Testis (tissue), 3 donors: ENCODE results near the gene PLEKHF1. TPM values are rescaled to one million over a fixed set of nuclear protein-coding genes. Genes with fewer than 3 reads are reported as not detected.

ENCODE experiments used
- DNase-seq: peaks from one replicate; pipeline ENCODE4 v3.0.0-alpha.2; 2019
- H3K27ac ChIP-seq, 2 donors: fragments of 200-600 bp; sonication (generic); one replicate each; pipeline ENCODE4 v1.5.1; 2019
- H3K27me3 ChIP-seq: fragments of 200-600 bp; sonication (generic); one replicate; pipeline ENCODE4 v1.5.1; 2019
- H3K36me3 ChIP-seq: fragments of 200-600 bp; sonication (generic); one replicate; pipeline ENCODE4 v1.5.1; 2017; ENCODE audit warnings: low read depth; ENCODE audit errors: missing control alignments
- H3K4me1 ChIP-seq: fragments of 200-600 bp; sonication (generic); one replicate; pipeline ENCODE4 v1.5.1; 2019
- H3K4me3 ChIP-seq, 2 donors: fragments of 200-600 bp; sonication (generic); one replicate each; pipeline ENCODE4 v1.5.1; 2017 to 2019
- H3K9me3 ChIP-seq: fragments of 200-600 bp; sonication (generic); one replicate; pipeline ENCODE4 v1.5.1; 2017
- POLR2A ChIP-seq: fragments of 450-650 bp; IDR thresholded peaks from one replicate; pipeline ENCODE4 v1.6.1; 2017; ENCODE audit warnings: antibody characterized with exemption, mild to moderate bottlenecking, moderate library complexity
- WGBS, 2 donors: methylation state at CpG; one replicate each; pipeline ENCODE4 v1.1.5; 2018; 5-methylcytosine and 5-hydroxymethylcytosine counted together
- intact Hi-C: fragments of 100-400 bp; cut with DNase I; formaldehyde crosslinking; loops from one replicate; pipeline ENCODE4 v1.15.1; 2023; ENCODE audit warnings: low total_unique reads
- polyA plus RNA-seq: library from polyadenylated mRNA; stranded (reverse); fragments of 350-450 nt; fragmentation: Illumina TruSeq; extraction: RNeasy Lipid Tissue Mini Kit (QIAGEN cat#74804); gene quantifications from one replicate; pipeline ENCODE4 v1.2.3, GENCODE V29; 2014; ENCODE audit warnings: low read depth, low replicate concordance; ENCODE audit not compliant: insufficient read depth
- total RNA-seq, 2 donors: library from RNA; depleted of rRNA; stranded (reverse); fragments of >200 nt; gene quantifications; one replicate each; pipeline ENCODE4 v1.2.3, GENCODE V29; 2016
- TF ChIP-seq, protein P1 (sequence below), 3 experiments: fragments of 450-650 bp in 2 of 3; fragments of 200-600 bp in 1 of 3; sonication (generic) in 1 of 3; IDR thresholded peaks; one replicate each; pipeline ENCODE4 v1.5.1; 2016 to 2019; ENCODE audit warnings: antibody characterized with exemption in 3 of 3, mild to moderate bottlenecking in 2 of 3, moderate library complexity in 1 of 3

PLEKHF1 gene
- total and polyA plus RNA-seq, 3 donors from 2014 or later = 6.3 to 26.2 (median 13.5) TPM

DNA sequence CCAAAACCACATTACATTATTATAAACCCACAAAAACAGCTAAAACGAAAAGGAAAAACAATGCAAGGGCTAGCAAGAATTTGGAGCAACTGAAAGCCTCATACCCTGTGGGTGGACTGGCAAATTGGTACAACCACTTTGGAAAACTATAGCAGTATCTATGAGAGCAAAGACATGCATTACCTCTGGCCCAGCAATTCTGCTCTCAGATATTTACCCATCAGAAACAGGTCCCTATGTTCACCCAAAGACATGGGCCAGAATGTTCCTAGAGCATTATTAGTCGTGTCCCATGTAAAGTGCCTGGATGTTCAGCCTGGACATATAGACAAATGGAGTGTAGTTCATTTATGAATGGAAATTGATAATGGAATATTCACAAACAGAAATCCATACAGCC, 31.3 kb upstream of the PLEKHF1 start:
- intact Hi-C loops = no loop called here
- Histone ChIP-seq H3K36me3 (no peaks in the 10 kb centered on the region), H3K9me3 (no peaks in the 10 kb centered on the region), H3K27ac (no peak overlapping the region), H3K4me1 (no peaks in the 10 kb centered on the region), H3K27me3 (no peaks in the 10 kb centered on the region), H3K4me3 (no peak overlapping the region)
- 80 to 95% methylated on average over 2 of the region's 2 CpGs for WGBS, 2 donors
- no peak for TF ChIP-seq POLR2A
- TF ChIP-seq, protein P1, sequence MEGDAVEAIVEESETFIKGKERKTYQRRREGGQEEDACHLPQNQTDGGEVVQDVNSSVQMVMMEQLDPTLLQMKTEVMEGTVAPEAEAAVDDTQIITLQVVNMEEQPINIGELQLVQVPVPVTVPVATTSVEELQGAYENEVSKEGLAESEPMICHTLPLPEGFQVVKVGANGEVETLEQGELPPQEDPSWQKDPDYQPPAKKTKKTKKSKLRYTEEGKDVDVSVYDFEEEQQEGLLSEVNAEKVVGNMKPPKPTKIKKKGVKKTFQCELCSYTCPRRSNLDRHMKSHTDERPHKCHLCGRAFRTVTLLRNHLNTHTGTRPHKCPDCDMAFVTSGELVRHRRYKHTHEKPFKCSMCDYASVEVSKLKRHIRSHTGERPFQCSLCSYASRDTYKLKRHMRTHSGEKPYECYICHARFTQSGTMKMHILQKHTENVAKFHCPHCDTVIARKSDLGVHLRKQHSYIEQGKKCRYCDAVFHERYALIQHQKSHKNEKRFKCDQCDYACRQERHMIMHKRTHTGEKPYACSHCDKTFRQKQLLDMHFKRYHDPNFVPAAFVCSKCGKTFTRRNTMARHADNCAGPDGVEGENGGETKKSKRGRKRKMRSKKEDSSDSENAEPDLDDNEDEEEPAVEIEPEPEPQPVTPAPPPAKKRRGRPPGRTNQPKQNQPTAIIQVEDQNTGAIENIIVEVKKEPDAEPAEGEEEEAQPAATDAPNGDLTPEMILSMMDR (IDR thresholded peaks at IDR 0.05) = no peak
- no peak for DNase-seq

GRCh38 chr19:29634423-29635130, 30.7 kb upstream of the PLEKHF1 start:
- no peaks in the 10 kb centered on the region for H3K9me3 ChIP-seq
- no peak for DNase-seq
- no peak overlapping the region for H3K4me3 ChIP-seq
- H3K27ac ChIP-seq = no peak overlapping the region
- H3K4me1 ChIP-seq = no peaks in the 10 kb centered on the region
- intact Hi-C loops = no loop called here
- WGBS, 2 donors = 87 to 92% methylated on average over 6 of the region's 6 CpGs
- no peaks in the 10 kb centered on the region for H3K27me3 ChIP-seq
- no peak for TF ChIP-seq POLR2A
- TF ChIP-seq, protein P1 (IDR thresholded peaks at IDR 0.05) = no peak
- H3K36me3 ChIP-seq = no peaks in the 10 kb centered on the region

DNA sequence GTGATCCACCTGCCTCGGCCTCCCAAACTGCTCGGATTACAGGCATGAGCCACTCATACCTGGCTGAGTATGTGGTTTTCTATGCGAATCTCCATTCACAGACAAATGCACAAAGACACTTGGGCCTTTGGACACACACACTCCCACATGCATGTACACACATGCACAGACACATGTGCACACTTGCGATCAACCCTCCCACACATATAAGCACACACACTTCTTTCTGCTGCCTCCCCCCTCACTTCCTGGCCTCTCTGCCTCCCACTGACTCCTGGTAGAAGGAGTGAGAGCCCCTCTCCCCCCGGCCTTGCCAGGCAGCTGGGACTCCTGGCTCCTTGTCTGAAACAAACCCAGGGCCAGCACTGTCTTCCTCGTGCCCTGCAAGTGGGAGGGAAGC, 29.3 kb upstream of the PLEKHF1 start:
- Histone ChIP-seq H3K4me1 (no peaks in the 10 kb centered on the region), H3K9me3 (no peaks in the 10 kb centered on the region), H3K36me3 (no peaks in the 10 kb centered on the region), H3K27me3 (no peaks in the 10 kb centered on the region), H3K27ac (no peak overlapping the region), H3K4me3 (no peak overlapping the region)
- intact Hi-C loops = no loop called here
- TF ChIP-seq, protein P1 (IDR thresholded peaks at IDR 0.05) = no peak
- no peak for TF ChIP-seq POLR2A
- no peak for DNase-seq
- WGBS, 2 donors = 83 to 92% methylated on average over 6 of the region's 6 CpGs

- DNase-seq = no peak
- intact Hi-C loops = no loop called here
- Histone ChIP-seq H3K4me1 (no peaks in the 10 kb centered on the region), H3K4me3 (no peak overlapping the region), H3K27me3 (no peaks in the 10 kb centered on the region), H3K27ac (no peak overlapping the region), H3K9me3 (no peaks in the 10 kb centered on the region), H3K36me3 (no peaks in the 10 kb centered on the region)
- 56 to 58% methylated on average over 12 of the region's 12 CpGs for WGBS, 2 donors
- no peak for TF ChIP-seq POLR2A
- TF ChIP-seq, protein P1 (IDR thresholded peaks at IDR 0.05) = no peak
These were observed 28.5 kb upstream of the PLEKHF1 start for GRCh38 chr19:29636553-29637360.
